A549 (cell line): ENCODE measurements around the gene ELOVL3.

Experiments
- BHLHE40 ChIP-seq: IDR thresholded peaks from 2 replicates; pipeline ENCODE4 v1.6.1; 2012; ENCODE audit warnings: low read depth, low read length, inconsistent platforms
- FOSL2 ChIP-seq, 2 experiments: fragments of 450-650 bp in 1 of 2; fragments of >200 bp in 1 of 2; sonication (Bioruptor Twin) in 1 of 2; formaldehyde crosslinking; IDR thresholded peaks; 2 replicates each; pipeline versions ENCODE4 v1.5.0 to v1.6.1; 2016 to 2020; ENCODE audit warnings: mild to moderate bottlenecking in 1 of 2, moderate library complexity in 1 of 2
- JUNB ChIP-seq: fragments of >200 bp; sonication (Bioruptor Twin); formaldehyde crosslinking; IDR thresholded peaks from 2 replicates; pipeline ENCODE4 v1.6.1; 2016
- KDM1A ChIP-seq: fragments of 200-600 bp; sonication (generic); IDR thresholded peaks from 2 replicates; pipeline ENCODE4 v1.6.1; 2016; ENCODE audit warnings: low read depth, mild to moderate bottlenecking
- PHF8 ChIP-seq: fragments of 200-600 bp; sonication (generic); IDR thresholded peaks from 2 replicates; pipeline ENCODE4 v1.6.1; 2016; ENCODE audit warnings: low read depth, mild to moderate bottlenecking, antibody characterized with exemption, moderate library complexity, borderline replicate concordance
- TF ChIP-seq, protein P1 (sequence below): fragments of >200 bp; sonication (Bioruptor Twin); formaldehyde crosslinking; IDR thresholded peaks from 3 replicates; pipeline ENCODE4 v1.5.1; 2016
- TF ChIP-seq, protein P2 (sequence below): fragments of 250-450 bp; sonication (Bioruptor Pico); IDR thresholded peaks from 2 replicates; pipeline ENCODE4 v1.5.0; 2021; ENCODE audit warnings: mild to moderate bottlenecking, moderate library complexity, borderline replicate concordance
- TF ChIP-seq, protein P3 (sequence below): IDR thresholded peaks from 2 replicates; pipeline ENCODE4 v1.6.1; 2012

DNA sequence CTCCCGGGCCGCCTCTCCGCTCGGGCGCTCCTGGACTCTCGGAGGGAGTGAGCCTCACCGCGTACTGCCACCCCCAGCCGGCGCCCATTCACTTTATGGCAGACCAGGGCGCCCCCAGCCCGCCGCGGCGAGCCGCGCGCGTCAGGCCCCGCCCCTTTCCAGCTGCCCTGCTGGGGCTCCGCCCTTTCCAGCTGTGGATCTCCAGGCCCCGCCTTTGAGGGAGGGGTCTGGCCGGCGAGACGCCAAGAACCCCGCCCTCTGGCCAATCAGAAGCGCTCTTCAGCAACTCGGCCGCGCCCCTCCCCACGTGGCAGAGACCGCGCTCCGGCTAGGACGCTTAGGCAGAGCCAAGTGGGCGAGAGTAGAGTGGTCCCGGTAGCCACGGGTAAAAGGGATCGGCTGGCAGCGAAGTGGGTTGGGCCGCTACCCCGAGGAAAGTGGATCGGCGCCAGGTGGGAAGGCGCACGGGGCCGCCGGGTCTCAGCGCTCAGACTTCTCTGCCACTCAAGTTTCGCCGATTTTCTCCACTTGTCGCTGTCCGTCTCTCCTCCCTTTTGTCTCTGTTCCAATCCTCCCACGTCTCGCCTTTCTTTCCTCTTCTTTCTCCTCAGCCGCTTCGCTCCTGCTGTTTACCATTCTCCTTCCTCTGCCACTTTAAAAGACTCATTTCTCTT, 15.5 kb downstream of the ELOVL3 start, which contains the start of gene PITX3:
- TF ChIP-seq, protein P1, sequence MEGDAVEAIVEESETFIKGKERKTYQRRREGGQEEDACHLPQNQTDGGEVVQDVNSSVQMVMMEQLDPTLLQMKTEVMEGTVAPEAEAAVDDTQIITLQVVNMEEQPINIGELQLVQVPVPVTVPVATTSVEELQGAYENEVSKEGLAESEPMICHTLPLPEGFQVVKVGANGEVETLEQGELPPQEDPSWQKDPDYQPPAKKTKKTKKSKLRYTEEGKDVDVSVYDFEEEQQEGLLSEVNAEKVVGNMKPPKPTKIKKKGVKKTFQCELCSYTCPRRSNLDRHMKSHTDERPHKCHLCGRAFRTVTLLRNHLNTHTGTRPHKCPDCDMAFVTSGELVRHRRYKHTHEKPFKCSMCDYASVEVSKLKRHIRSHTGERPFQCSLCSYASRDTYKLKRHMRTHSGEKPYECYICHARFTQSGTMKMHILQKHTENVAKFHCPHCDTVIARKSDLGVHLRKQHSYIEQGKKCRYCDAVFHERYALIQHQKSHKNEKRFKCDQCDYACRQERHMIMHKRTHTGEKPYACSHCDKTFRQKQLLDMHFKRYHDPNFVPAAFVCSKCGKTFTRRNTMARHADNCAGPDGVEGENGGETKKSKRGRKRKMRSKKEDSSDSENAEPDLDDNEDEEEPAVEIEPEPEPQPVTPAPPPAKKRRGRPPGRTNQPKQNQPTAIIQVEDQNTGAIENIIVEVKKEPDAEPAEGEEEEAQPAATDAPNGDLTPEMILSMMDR = no peak
- TF ChIP-seq BHLHE40 (no peak), JUNB (no peak), KDM1A (no peak), PHF8 (peak; percentile 28; the same call in 1 of the 2 replicates), FOSL2 (IDR thresholded peaks at IDR 0.05) (no peak), FOSL2 (CRISPR knock-in tag; IDR thresholded peaks at IDR 0.05) (no peak)
- TF ChIP-seq, protein P2, sequence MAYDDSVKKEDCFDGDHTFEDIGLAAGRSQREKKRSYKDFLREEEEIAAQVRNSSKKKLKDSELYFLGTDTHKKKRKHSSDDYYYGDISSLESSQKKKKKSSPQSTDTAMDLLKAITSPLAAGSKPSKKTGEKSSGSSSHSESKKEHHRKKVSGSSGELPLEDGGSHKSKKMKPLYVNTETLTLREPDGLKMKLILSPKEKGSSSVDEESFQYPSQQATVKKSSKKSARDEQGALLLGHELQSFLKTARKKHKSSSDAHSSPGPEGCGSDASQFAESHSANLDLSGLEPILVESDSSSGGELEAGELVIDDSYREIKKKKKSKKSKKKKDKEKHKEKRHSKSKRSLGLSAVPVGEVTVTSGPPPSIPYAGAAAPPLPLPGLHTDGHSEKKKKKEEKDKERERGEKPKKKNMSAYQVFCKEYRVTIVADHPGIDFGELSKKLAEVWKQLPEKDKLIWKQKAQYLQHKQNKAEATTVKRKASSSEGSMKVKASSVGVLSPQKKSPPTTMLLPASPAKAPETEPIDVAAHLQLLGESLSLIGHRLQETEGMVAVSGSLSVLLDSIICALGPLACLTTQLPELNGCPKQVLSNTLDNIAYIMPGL = no peak
- TF ChIP-seq, protein P3, sequence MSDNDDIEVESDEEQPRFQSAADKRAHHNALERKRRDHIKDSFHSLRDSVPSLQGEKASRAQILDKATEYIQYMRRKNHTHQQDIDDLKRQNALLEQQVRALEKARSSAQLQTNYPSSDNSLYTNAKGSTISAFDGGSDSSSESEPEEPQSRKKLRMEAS = peak; percentile 87
